ENCODE data around the gene TMEM44. TPM values are rescaled to one million over a fixed set of nuclear protein-coding genes. Genes with fewer than 3 reads are reported as not detected.

TMEM44 gene
- total RNA-seq, 2 donors from 2014 or later: 0.87 to 0.94 TPM

GRCh38 chr3:194577986-194578905, 55.0 kb downstream of the TMEM44 start:
- no peak for DNase-seq
- Mint-ChIP-seq H3K4me1 (peaks cover 8% of the 10 kb centered on the region), H3K4me3 (no peak overlapping the region), H3K27ac (no peak overlapping the region), H3K36me3 (ENCODE audit: low read depth) (no peaks in the 10 kb centered on the region), H3K27me3 (peaks cover 6% of the 10 kb centered on the region)
- no peak for ATAC-seq
- H3K9me3 ChIP-seq (ENCODE audit: control insufficient read depth, low read length, poor library complexity, severe bottlenecking): no peaks in the 10 kb centered on the region

DNA sequence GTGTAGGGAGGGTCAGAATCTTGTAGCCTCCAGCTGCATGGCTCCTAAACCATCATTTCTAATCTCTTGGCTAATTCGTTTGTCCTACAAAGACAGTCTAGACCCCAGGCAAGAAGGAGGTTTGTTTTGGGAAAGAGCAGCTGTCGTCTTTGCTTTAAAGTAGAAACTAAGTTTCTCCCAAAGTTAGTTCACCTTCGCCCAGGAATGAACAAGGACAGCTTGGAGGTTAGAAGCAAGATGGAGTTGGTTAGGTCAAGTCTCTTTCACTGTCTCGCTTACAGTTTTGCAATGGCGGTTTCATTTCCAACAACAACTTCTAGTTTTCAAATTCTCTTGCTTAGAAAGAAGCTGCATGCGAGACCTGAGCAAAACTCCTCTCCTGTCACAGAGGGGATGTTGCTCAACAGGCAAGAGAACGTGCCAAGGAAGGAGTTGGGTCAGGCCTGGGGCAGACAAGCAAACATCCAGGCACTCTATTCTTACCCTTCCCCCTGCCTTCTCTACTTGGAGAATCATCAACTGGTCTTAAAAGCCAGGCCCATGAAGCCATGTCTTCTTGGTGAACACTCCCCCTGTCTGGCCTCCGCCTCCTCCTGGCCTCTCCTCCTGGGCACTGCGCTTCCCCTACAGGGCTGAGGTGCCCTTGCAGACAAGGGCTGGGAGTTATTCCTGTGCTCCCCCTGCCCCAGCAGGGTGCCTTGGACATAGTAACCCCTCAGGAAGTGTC, 57.6 kb downstream of the TMEM44 start:
- H3K36me3 Mint-ChIP-seq (ENCODE audit: low read depth): no peaks in the 10 kb centered on the region
- peaks cover 25% of the 10 kb centered on the region for H3K27me3 Mint-ChIP-seq
- peaks cover 8% of the 10 kb centered on the region for H3K4me1 Mint-ChIP-seq
- H3K9me3 ChIP-seq (ENCODE audit: control insufficient read depth, low read length, poor library complexity, severe bottlenecking): no peaks in the 10 kb centered on the region
- no peak for DNase-seq
- H3K27ac Mint-ChIP-seq: no peak overlapping the region
- no peak overlapping the region for H3K4me3 Mint-ChIP-seq
- ATAC-seq: no peak

DNA sequence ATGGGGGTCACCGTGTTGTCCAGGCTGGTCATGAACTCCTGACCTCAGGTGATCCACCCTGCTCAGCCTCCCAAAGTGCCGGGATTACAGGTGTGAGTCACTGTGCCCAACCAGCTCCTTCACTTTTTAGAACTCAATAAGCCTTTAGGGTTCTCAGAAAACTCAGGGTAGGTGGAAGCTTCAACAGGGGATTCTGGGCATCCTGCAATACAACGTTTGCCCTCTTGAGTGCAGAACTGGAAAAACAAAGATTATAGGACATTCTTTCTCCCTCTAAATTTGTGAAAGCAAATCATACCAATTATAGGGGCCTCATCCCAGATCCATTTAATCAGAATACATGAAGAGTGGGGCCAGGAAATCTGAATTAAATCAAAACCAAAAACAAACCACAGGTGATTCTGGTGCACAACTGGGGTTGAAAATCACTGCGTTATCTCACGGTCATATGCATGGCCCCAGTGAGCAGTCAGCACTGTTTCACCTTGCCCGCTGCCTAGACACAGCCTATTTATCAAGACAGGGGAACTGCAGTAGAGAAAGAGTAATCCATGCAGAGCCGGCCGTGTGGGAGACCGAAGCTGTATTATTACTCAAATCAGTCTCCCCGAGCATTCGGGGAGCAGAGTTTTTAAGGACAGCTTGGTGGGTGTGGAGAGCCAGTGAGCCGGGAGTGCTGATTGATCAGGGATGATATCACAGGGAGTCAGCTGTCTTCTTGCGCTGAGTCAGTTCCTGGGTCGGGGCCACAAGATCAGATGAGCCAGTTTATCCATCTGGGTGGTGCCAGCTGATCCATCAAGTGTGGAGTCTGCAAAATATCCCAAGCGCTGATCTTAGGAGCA, 58.4 kb downstream of the TMEM44 start:
- DNase-seq (no peak), ATAC-seq (no peak)
- no peak overlapping the region for H3K4me3 Mint-ChIP-seq
- H3K9me3 ChIP-seq (ENCODE audit: control insufficient read depth, low read length, poor library complexity, severe bottlenecking): no peaks in the 10 kb centered on the region
- no peak overlapping the region for H3K27ac Mint-ChIP-seq
- peaks cover 25% of the 10 kb centered on the region for H3K27me3 Mint-ChIP-seq
- peaks cover 8% of the 10 kb centered on the region for H3K4me1 Mint-ChIP-seq
- H3K36me3 Mint-ChIP-seq (ENCODE audit: low read depth): no peaks in the 10 kb centered on the region

DNA sequence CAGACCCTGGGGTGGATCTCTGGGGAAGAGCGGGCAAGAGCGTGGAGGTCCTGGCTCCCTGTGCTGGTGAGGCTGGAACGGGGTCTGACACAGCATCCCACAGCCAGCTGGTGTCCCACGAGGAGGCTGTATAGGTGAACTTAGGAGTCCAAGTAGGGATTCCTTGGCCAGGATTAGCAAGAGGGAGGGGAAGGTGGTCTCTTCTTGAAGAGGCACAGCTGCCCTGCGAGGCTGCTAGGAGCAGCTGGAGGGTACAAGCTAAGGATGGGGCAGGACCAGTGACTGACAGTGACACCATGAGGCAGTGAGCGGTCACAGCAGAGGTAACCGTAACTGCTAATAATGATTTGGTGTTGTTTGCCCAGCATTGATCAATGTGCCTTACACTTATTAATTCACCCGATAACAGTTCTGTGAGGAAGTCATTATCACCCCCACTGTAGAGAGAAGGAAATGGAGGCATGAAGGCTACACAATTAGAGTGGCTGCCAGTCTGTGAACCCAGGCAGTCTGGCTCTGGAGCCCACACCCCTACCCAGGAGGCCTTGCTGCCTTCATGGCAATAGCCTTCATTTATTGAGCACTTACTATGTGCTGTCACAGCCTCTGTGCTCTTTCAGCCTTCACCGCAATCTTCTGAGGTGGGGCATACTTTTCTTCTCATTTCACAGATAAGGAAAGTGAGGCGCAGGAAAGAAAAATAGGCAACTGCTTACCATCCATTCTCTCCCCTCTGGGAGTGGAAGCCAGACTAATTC, 59.4 kb downstream of the TMEM44 start:
- H3K4me1 Mint-ChIP-seq: peaks cover 8% of the 10 kb centered on the region
- no peak overlapping the region for H3K27ac Mint-ChIP-seq
- no peaks in the 10 kb centered on the region for H3K9me3 ChIP-seq (ENCODE audit: control insufficient read depth, low read length, poor library complexity, severe bottlenecking)
- peaks cover 25% of the 10 kb centered on the region for H3K27me3 Mint-ChIP-seq
- no peaks in the 10 kb centered on the region for H3K36me3 Mint-ChIP-seq (ENCODE audit: low read depth)
- H3K4me3 Mint-ChIP-seq: no peak overlapping the region
- ATAC-seq: peak; percentile 96
- peak in 2 of 3 donors; percentile 14 to 22 for DNase-seq

- H3K4me3 Mint-ChIP-seq: no peak overlapping the region
- ATAC-seq (no peak), DNase-seq (no peak)
- no peaks in the 10 kb centered on the region for H3K9me3 ChIP-seq (ENCODE audit: control insufficient read depth, low read length, poor library complexity, severe bottlenecking)
- peaks cover 25% of the 10 kb centered on the region for H3K27me3 Mint-ChIP-seq
- no peaks in the 10 kb centered on the region for H3K36me3 Mint-ChIP-seq (ENCODE audit: low read depth)
- peaks cover 8% of the 10 kb centered on the region for H3K4me1 Mint-ChIP-seq
- H3K27ac Mint-ChIP-seq: no peak overlapping the region
These were observed 60.2 kb downstream of the TMEM44 start for GRCh38 chr3:194572944-194573491.

- Mint-ChIP-seq H3K36me3 (ENCODE audit: low read depth) (no peaks in the 10 kb centered on the region), H3K4me1 (peaks cover 8% of the 10 kb centered on the region), H3K4me3 (no peak overlapping the region), H3K27me3 (peaks cover 25% of the 10 kb centered on the region), H3K27ac (peak overlapping the region; percentile 43)
- DNase-seq (no peak), ATAC-seq (no peak)
- no peaks in the 10 kb centered on the region for H3K9me3 ChIP-seq (ENCODE audit: control insufficient read depth, low read length, poor library complexity, severe bottlenecking)
These were observed 61.0 kb downstream of the TMEM44 start for GRCh38 chr3:194572143-194572789.

DNA sequence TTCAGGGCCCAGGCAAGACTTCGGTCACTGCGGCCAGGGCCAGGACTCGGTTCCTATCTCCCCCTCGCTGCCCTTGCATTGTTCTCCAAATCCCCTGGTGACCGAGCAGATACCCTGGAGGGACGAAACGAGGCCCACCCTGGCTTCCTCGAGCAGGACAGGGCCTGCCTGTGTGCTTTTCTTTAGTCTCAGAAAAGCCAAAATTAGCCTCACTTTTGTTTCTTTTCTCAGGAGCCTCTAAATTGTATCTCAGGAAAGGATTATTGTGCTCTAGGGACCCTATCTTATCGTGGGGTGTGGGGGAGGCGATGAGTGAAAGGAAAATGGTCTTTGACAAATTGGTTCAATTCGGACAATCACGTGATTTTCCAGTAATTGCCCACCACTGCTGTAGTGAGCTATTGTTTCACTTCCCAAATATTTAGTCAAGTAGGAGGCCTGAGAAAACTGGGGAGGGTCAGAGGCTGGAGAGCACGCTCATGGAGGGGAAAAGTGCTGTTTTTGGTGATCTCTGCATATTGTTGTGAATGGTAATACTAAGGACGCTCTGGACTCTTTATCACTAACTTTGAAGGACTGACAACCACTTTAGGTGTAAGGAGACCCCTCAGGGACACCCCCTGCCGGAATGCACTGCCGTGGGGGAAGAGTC, 61.6 kb downstream of the TMEM44 start:
- peaks cover 8% of the 10 kb centered on the region for H3K4me1 Mint-ChIP-seq
- no peak overlapping the region for H3K4me3 Mint-ChIP-seq
- H3K27me3 Mint-ChIP-seq: peaks cover 30% of the 10 kb centered on the region

DNA sequence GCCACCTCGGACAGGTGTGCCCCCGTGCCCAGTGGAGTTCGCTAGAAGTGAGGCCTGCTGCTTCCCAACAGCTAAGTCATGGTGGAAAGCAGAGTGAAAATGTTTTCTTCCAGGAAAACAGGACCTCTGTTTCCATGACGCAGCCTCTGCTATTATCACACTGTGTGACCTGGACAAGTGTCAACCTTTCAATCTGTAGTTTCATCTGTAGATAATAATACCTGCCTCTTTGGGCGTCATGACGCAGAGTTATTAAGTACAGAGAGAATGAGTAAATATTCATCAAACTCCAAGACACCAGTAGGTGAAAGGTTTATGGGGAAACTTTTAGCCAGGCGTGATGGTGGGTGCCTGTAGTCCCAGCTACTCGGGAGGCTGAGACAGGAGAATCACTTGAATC, 62.3 kb downstream of the TMEM44 start:
- DNase-seq (no peak), ATAC-seq (no peak)
- no peaks in the 10 kb centered on the region for H3K9me3 ChIP-seq (ENCODE audit: control insufficient read depth, low read length, poor library complexity, severe bottlenecking)
- Mint-ChIP-seq H3K36me3 (ENCODE audit: low read depth) (no peaks in the 10 kb centered on the region), H3K4me1 (peaks cover 6% of the 10 kb centered on the region), H3K4me3 (no peak overlapping the region), H3K27ac (no peak overlapping the region), H3K27me3 (peaks cover 35% of the 10 kb centered on the region)

More for the DNA sequence above, 61.6 kb downstream of the TMEM44 start:
- ATAC-seq: no peak
- no peak for DNase-seq
- H3K36me3 Mint-ChIP-seq (ENCODE audit: low read depth): no peaks in the 10 kb centered on the region
- no peaks in the 10 kb centered on the region for H3K9me3 ChIP-seq (ENCODE audit: control insufficient read depth, low read length, poor library complexity, severe bottlenecking)
- H3K27ac Mint-ChIP-seq: peak overlapping the region; percentile 43

- no peak for ATAC-seq
- Mint-ChIP-seq H3K27ac (no peak overlapping the region), H3K4me1 (peaks cover 6% of the 10 kb centered on the region), H3K36me3 (ENCODE audit: low read depth) (no peaks in the 10 kb centered on the region), H3K27me3 (peaks cover 41% of the 10 kb centered on the region), H3K4me3 (no peak overlapping the region)
- no peak for DNase-seq
- no peaks in the 10 kb centered on the region for H3K9me3 ChIP-seq (ENCODE audit: control insufficient read depth, low read length, poor library complexity, severe bottlenecking)
These were observed 63.0 kb downstream of the TMEM44 start for GRCh38 chr3:194570235-194570634.

- ATAC-seq (no peak), DNase-seq (no peak)
- Mint-ChIP-seq H3K4me3 (no peak overlapping the region), H3K27ac (no peak overlapping the region), H3K4me1 (peaks cover 6% of the 10 kb centered on the region), H3K27me3 (peaks cover 50% of the 10 kb centered on the region), H3K36me3 (ENCODE audit: low read depth) (no peaks in the 10 kb centered on the region)
- no peaks in the 10 kb centered on the region for H3K9me3 ChIP-seq (ENCODE audit: control insufficient read depth, low read length, poor library complexity, severe bottlenecking)
These were observed 64.0 kb downstream of the TMEM44 start for GRCh38 chr3:194569252-194569651.

GRCh38 chr3:194565597-194566190, 67.5 kb downstream of the TMEM44 start:
- ATAC-seq (no peak), DNase-seq (no peak)
- Mint-ChIP-seq H3K36me3 (ENCODE audit: low read depth) (no peaks in the 10 kb centered on the region), H3K27me3 (peaks cover 30% of the 10 kb centered on the region), H3K4me1 (no peaks in the 10 kb centered on the region), H3K27ac (no peak overlapping the region), H3K4me3 (no peak overlapping the region)
- no peaks in the 10 kb centered on the region for H3K9me3 ChIP-seq (ENCODE audit: control insufficient read depth, low read length, poor library complexity, severe bottlenecking)

Data from T-helper 17 cell (primary cell).